GM19452 (cell line): ENCODE data around the gene RELT.
"Not testable (repeated sequence)": the region's sequence is repeated elsewhere in the genome, so short reads cannot be mapped to it uniquely, and the experiment has no call there.

Experiments
- ATAC-seq: cut with Tn5 transposase; IDR thresholded peaks from one replicate; pipeline ENCODE4 v1.9.1; 2021; ENCODE audit not compliant: unreplicated experiment

Gene RELT

GRCh38 chr11:73428227-73428626 lies 52.0 kb downstream of the RELT start:
- ATAC-seq: no peak

- ATAC-seq: no peak
Observed at GRCh38 chr11:73428699-73429098, 52.5 kb downstream of the RELT start.

GRCh38 chr11:73429121-73429750 lies 53.0 kb downstream of the RELT start:
- no peak for ATAC-seq

DNA sequence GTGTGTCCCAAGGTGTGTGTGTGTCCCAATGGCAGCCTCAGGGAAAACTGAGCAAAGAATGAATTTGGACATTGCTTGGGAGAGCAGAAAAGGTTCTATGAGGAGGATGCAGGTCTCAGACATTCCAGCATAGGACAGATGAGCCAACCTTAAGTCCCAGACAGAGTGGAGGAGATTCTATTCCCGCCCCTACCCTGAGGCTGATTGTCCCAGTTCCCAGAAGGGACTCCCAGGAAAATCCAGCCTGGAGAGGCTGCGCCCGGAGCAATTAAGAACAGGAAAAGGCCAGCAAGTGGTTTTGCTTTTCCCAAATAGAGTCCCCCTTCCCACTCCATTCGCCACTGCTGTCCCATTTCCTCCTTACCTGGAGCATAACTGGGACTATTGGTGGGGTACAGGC lies 54.1 kb downstream of the RELT start:
- no peak for ATAC-seq

GRCh38 chr11:73431396-73431795 lies 55.2 kb downstream of the RELT start:
- no peak for ATAC-seq

DNA sequence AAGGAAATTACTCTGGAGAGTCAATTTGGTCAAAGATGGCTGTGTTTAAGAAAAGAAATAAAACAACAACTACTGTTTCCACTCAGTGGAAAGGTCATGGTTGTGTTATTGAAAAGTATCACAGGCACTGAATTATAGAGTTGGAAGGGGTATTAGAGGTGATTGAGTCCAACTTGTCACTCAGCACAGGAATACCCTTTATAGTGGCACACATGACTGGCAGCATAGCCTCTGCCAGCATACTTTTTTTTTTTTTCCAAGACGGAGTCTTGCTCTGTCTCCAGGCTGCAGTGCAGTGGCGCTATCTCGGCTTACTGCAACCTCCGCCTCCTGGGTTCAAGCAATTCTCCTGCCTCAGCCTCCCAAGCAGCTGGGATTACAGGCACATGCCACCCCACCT lies 60.7 kb downstream of the RELT start:
- not testable (repeated sequence) for ATAC-seq

DNA sequence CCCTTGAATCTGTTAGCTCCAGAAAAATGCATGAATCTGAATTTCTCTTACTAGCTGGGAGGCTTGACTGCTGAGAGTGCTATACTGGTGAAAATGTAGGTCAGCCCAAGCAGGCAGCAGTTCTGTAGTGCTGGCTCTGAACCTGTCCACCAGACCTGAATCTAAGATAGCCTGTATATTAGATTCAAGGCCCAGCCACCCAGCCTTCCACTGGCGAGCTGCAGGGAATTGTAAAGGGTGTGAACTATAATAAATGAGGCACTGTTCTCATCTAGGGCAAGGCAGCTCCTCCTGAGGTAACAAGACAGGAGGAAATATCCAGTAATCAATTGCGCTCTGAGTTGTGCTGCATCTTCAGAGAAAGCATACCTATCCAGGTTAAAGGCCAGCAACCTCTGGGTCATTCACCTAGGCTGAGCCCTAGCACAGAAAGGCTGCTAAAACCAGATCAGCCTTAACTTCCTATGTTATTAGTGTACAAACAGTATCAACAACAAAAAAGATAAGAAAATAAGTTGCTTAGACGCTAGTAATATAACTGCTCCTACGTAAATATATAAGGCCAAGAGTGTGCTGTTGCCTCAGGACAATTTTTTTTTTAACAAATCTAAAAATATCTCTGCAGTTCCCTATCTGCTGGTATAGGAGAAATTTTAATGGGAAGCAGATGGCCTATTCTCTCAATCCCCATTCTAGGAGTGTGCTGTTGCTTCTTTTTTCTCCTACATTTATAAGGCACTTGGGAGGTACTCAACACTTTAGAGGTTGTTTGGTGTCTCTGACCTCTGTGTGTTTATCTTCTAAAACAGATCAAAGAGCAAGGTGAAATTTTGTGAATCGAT lies 63.0 kb downstream of the RELT start:
- ATAC-seq: no peak

- ATAC-seq: no peak
Observed at GRCh38 chr11:73445980-73446379, 69.8 kb downstream of the RELT start.

DNA sequence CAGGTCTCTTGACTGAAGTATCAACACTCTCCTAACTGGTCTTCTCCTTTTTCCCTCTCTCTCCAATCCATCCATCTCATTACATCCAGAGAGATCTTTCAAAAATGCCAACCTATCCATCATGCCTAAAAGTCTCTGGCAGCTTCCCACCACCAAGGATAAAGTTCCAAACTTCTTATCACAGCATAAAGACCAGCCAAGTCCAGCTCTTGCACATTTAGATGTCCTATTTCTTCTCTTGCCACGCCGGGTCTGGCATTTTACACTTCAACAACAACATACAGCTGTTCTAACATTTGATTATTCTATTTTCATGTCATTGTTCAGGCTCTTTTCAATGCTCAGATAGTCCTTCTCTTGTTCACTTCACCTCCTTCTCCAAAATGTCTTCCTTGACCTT lies 70.6 kb downstream of the RELT start:
- no peak for ATAC-seq
